ENCODE data around the gene ANKZF1.

Gene ANKZF1

DNA sequence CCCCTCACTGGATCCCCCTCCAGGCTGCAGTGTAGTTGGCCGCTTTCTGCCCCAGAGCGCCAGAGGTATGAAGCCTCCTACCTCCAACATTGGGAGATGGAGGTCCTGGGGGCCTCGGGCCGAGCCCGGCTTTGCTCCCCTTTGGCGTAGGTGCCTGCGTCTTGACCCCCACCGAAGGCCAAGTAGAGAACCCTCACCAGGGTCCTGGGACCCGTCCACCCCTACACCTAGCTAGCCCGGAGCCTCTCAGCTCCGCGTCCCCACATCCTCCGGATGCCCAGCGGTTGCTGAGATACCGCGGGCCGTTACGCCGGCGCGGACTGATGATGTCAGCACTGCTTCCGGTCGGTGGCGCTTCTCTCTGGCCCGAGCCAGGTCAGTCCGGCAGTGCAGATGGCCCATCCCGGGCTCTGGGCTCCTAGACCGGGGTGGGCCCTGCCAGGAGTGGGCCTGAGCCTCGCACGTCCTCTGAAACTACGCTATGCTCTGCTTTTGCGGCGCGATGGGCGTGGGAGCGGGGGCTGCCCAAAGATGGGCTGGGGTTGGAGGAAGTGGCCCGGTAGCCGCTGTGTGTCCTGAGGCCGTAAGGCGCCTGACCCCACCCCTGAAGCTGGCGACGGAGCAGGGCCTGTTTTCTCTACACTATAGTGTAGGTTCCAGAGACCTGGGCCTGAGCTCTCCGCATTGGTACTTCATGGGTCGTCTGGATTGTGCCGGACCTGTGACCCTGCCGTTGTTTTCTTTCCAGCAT is 15.7 kb downstream of the ANKZF1 start, which contains the start of the genes GLB1L and STK16:
Gene GLB1L (minus strand): TSS at position 297 of the 751 bp plus-strand sequence. CDS start 1,871 bp downstream, outside the sequence.
Gene STK16 (plus strand): TSS at position 332 of the 751 bp plus-strand sequence. CDS start 521 bp downstream, outside the sequence.
- Histone ChIP-seq H3K27ac (ENCODE audit: low read length, poor library complexity, severe bottlenecking) (peak within 1 kb of the TSS; percentile 76), H2AFZ (ENCODE audit: low read depth, low read length) (peak within 1 kb of the TSS; percentile 74), H2BK15ac (ENCODE audit: low read depth, poor library complexity, severe bottlenecking) (no peak within 1 kb of the TSS), H2BK12ac (ENCODE audit: low read length in 2 of 2) (no peak within 1 kb of the TSS), H3K23ac (ENCODE audit: low read length in 2 of 2) (peak within 1 kb of the TSS in 1 of 2 experiments; percentile 48), H3K9ac (ENCODE audit: low read length) (peak within 1 kb of the TSS; percentile 99), H2AK5ac (ENCODE audit: low read length, severe bottlenecking) (peak within 1 kb of the TSS; percentile 10), H3K79me1 (replicated peaks; ENCODE audit: low read length, poor library complexity, severe bottlenecking) (peaks cover 16% of the 10 kb centered on the region), H3K9me3 (ENCODE audit: control insufficient read depth, low read length) (no peaks in the 10 kb centered on the region), H3K4ac (ENCODE audit: low read depth in 1 of 2, low read length in 2 of 2) (peak within 1 kb of the TSS; percentile 92 to 93), H4K8ac (ENCODE audit: low read length) (peak within 1 kb of the TSS; percentile 100), H3K14ac (ENCODE audit: low read length in 2 of 2) (peak within 1 kb of the TSS in 1 of 2 experiments; percentile 90), H2BK5ac (ENCODE audit: low read depth, low read length, poor library complexity, severe bottlenecking) (peak within 1 kb of the TSS; percentile 59), H3K18ac (ENCODE audit: low read depth in 1 of 2, low read length in 2 of 2) (peak within 1 kb of the TSS; percentile 88 to 98), H3K4me2 (ENCODE audit: low read length, poor library complexity, severe bottlenecking) (peak within 1 kb of the TSS; percentile 87), H3K27me3 (ENCODE audit: control insufficient read depth in 1 of 2, insufficient read depth in 1 of 2, low read length in 2 of 2) (no peaks in the 10 kb centered on the region), H3K4me1 (ENCODE audit: control insufficient read depth, insufficient read depth, low read depth, low read length) (peaks cover 30% of the 10 kb centered on the region), H2BK120ac (ENCODE audit: low read depth, low read length) (peak within 1 kb of the TSS; percentile 11), H3K4me3 (ENCODE audit: insufficient read depth in 1 of 2, low read depth in 1 of 2, low read length in 2 of 2) (peak within 1 kb of the TSS; percentile 75 to 96), H4K91ac (ENCODE audit: low read length) (peak within 1 kb of the TSS; percentile 95), H3K36me3 (ENCODE audit: control insufficient read depth in 1 of 2, insufficient read depth in 2 of 2, low read depth in 1 of 2, low read length in 2 of 2) (peaks cover 21 to 38% of the 10 kb centered on the region in 2 experiments)
- WGBS: 3% methylated on average over 46 of the region's 46 CpGs
- peak; percentile 95 for DNase-seq

- no peak overlapping the region for H2AFZ ChIP-seq (ENCODE audit: low read depth, low read length)
- peaks cover 18% of the 10 kb centered on the region for H3K79me1 ChIP-seq (replicated peaks; ENCODE audit: low read length, poor library complexity, severe bottlenecking)
- H3K18ac ChIP-seq (ENCODE audit: low read depth in 1 of 2, low read length in 2 of 2): peak overlapping the region in 1 of 2 experiments; percentile 88
- no peak overlapping the region for H2BK12ac ChIP-seq (ENCODE audit: low read length in 2 of 2)
- peak overlapping the region; percentile 59 for H2BK5ac ChIP-seq (ENCODE audit: low read depth, low read length, poor library complexity, severe bottlenecking)
- peak overlapping the region; percentile 81 for H3K4me2 ChIP-seq (ENCODE audit: low read length, poor library complexity, severe bottlenecking)
- no peak for DNase-seq
- H3K14ac ChIP-seq (ENCODE audit: low read length in 2 of 2): no peak overlapping the region
- H3K27me3 ChIP-seq (ENCODE audit: control insufficient read depth in 1 of 2, insufficient read depth in 1 of 2, low read length in 2 of 2): no peaks in the 10 kb centered on the region
- H3K9ac ChIP-seq (ENCODE audit: low read length): peak overlapping the region; percentile 99
- no peaks in the 10 kb centered on the region for H3K9me3 ChIP-seq (ENCODE audit: control insufficient read depth, low read length)
- H3K36me3 ChIP-seq (ENCODE audit: control insufficient read depth in 1 of 2, insufficient read depth in 2 of 2, low read depth in 1 of 2, low read length in 2 of 2): peaks cover 27 to 38% of the 10 kb centered on the region in 2 experiments
- peak overlapping the region; percentile 95 for H4K91ac ChIP-seq (ENCODE audit: low read length)
- H3K4me3 ChIP-seq (ENCODE audit: insufficient read depth in 1 of 2, low read depth in 1 of 2, low read length in 2 of 2): peak overlapping the region; percentile 75 to 96
- H4K8ac ChIP-seq (ENCODE audit: low read length): peak overlapping the region; percentile 100
- H3K4ac ChIP-seq (ENCODE audit: low read depth in 1 of 2, low read length in 2 of 2): peak overlapping the region; percentile 92 to 93
- WGBS: 30% methylated on average over 10 of the region's 10 CpGs
- peak overlapping the region; percentile 76 for H3K27ac ChIP-seq (ENCODE audit: low read length, poor library complexity, severe bottlenecking)
- peak overlapping the region; percentile 10 for H2AK5ac ChIP-seq (ENCODE audit: low read length, severe bottlenecking)
- no peak overlapping the region for H3K23ac ChIP-seq (ENCODE audit: low read length in 2 of 2)
- H3K4me1 ChIP-seq (ENCODE audit: control insufficient read depth, insufficient read depth, low read depth, low read length): peaks cover 36% of the 10 kb centered on the region
- H2BK15ac ChIP-seq (ENCODE audit: low read depth, poor library complexity, severe bottlenecking): no peak overlapping the region
- peak overlapping the region; percentile 11 for H2BK120ac ChIP-seq (ENCODE audit: low read depth, low read length)
Measured at GRCh38 chr2:219245899-219246230, 16.3 kb downstream of the ANKZF1 start.

DNA sequence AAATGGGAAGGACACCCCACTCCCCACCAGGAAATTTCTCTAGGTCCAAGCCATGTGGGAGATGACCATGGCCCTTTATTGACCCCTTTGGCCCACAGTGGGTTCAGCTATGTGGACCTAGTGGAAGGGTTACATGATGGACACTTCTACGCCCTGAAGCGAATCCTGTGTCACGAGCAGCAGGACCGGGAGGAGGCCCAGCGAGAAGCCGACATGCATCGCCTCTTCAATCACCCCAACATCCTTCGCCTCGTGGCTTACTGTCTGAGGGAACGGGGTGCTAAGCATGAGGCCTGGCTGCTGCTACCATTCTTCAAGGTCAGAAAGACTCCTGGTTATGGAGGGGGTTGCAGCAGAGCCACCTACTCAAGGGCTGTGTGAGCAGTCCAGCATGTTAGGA is 17.0 kb downstream of the ANKZF1 start:
- Histone ChIP-seq H4K8ac (ENCODE audit: low read length) (no peak overlapping the region), H3K14ac (ENCODE audit: low read length in 2 of 2) (no peak overlapping the region), H2BK12ac (ENCODE audit: low read length in 2 of 2) (no peak overlapping the region), H2AK5ac (ENCODE audit: low read length, severe bottlenecking) (peak overlapping the region; percentile 33), H2BK15ac (ENCODE audit: low read depth, poor library complexity, severe bottlenecking) (no peak overlapping the region), H3K23ac (ENCODE audit: low read length in 2 of 2) (no peak overlapping the region), H3K27ac (ENCODE audit: low read length, poor library complexity, severe bottlenecking) (no peak overlapping the region), H3K36me3 (ENCODE audit: control insufficient read depth in 1 of 2, insufficient read depth in 2 of 2, low read depth in 1 of 2, low read length in 2 of 2) (peaks cover 33 to 35% of the 10 kb centered on the region in 2 experiments), H3K18ac (ENCODE audit: low read depth in 1 of 2, low read length in 2 of 2) (no peak overlapping the region), H3K4me2 (ENCODE audit: low read length, poor library complexity, severe bottlenecking) (peak overlapping the region; percentile 81), H2AFZ (ENCODE audit: low read depth, low read length) (no peak overlapping the region), H3K9me3 (ENCODE audit: control insufficient read depth, low read length) (no peaks in the 10 kb centered on the region), H2BK120ac (ENCODE audit: low read depth, low read length) (no peak overlapping the region), H2BK5ac (ENCODE audit: low read depth, low read length, poor library complexity, severe bottlenecking) (no peak overlapping the region), H3K4me1 (ENCODE audit: control insufficient read depth, insufficient read depth, low read depth, low read length) (peaks cover 42% of the 10 kb centered on the region), H3K4me3 (ENCODE audit: insufficient read depth in 1 of 2, low read depth in 1 of 2, low read length in 2 of 2) (peak overlapping the region in 1 of 2 experiments; percentile 96), H3K79me1 (replicated peaks; ENCODE audit: low read length, poor library complexity, severe bottlenecking) (peaks cover 18% of the 10 kb centered on the region), H3K4ac (ENCODE audit: low read depth in 1 of 2, low read length in 2 of 2) (no peak overlapping the region), H4K91ac (ENCODE audit: low read length) (no peak overlapping the region), H3K27me3 (ENCODE audit: control insufficient read depth in 1 of 2, insufficient read depth in 1 of 2, low read length in 2 of 2) (no peaks in the 10 kb centered on the region), H3K9ac (ENCODE audit: low read length) (peak overlapping the region; percentile 99)
- WGBS: 98% methylated on average over 10 of the region's 10 CpGs
- no peak for DNase-seq
